IgD-negative memory B cell (primary cell): Measurements from ENCODE around the gene TRAIP. TPM values are rescaled to one million over a fixed set of nuclear protein-coding genes. Genes with fewer than 3 reads are reported as not detected.

Source experiments
- H3K27ac Mint-ChIP-seq, 3 donors: one replicate each; pipeline ENCODE4 v1.8.0; 2020 to 2022; ENCODE audit warnings: mild to moderate bottlenecking in 3 of 3, mixed read lengths in 3 of 3, moderate library complexity in 1 of 3
- H3K27me3 Mint-ChIP-seq: one replicate; pipeline ENCODE4 v1.8.0; 2021; ENCODE audit warnings: mixed read lengths
- H3K36me3 Mint-ChIP-seq: one replicate; pipeline ENCODE4 v1.8.0; 2020; ENCODE audit warnings: mild to moderate bottlenecking, mixed read lengths
- H3K4me1 Mint-ChIP-seq, 3 donors: one replicate each; pipeline ENCODE4 v1.8.0; 2020 to 2022; ENCODE audit warnings: mixed read lengths in 3 of 3, mild to moderate bottlenecking in 1 of 3
- H3K4me3 Mint-ChIP-seq, 4 donors: one replicate each; pipeline ENCODE4 v1.8.0; 2020 to 2022; ENCODE audit warnings: mild to moderate bottlenecking in 4 of 4, mixed read lengths in 4 of 4, moderate library complexity in 3 of 4
- H3K9me3 Mint-ChIP-seq, 3 donors: one replicate each; pipeline ENCODE4 v1.8.0; 2020 to 2021; ENCODE audit warnings: mixed read lengths in 3 of 3, mild to moderate bottlenecking in 1 of 3
- polyA plus RNA-seq: library from polyadenylated mRNA; unstranded; fragments of 300-500 nt; fragmentation: Illumina TruSeq; gene quantifications from one replicate; pipeline ENCODE4 v1.2.3, GENCODE V29; 2021

Gene TRAIP
- polyA plus RNA-seq, 1 donor from 2014 or later = 5.4 TPM

DNA sequence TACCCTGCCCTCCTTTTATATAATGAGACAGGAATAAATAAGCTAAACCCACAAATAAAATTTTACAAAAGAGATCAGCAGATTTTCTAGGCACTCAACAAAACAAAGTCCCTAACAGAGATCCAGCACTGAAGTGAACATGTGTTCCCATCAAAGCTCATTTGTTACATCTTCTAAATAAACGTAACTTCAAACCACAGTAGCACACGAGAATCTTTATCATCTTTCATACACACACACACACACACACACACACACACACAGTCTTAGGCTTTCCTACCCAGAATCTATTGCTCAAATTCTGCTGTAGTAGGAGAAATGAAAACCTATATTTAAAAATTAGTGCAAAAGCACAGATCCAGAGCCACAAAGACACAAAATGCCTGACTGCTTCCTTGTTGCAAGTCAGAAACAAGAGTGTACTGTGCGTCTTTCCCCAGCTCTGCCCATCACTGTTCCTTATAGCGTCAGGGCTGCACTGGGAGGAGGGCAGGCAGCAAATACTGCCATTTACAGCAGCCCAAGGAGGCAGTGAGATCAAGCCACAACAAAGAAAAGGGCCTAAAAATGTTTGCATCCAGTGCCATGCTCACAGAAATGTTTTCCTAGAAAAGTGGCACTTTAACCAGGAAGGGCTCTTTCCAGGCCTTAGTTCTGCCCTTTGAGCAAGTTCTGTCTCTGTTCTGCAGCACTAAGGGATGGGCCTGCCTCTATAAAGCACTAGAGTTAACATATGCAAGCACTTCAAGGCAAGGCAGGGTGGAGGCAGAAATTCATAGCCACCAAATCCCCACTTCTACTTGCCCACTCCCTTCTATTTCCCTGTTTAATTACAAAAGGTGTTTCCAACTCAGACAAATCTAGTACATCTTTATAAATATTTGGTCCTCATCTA, 76.0 kb downstream of the TRAIP start:
- Mint-ChIP-seq H3K27ac (peak overlapping the region in 1 of 3 donors; percentile 78), H3K4me1 (peaks cover 19 to 23% (median 22%) of the 10 kb centered on the region in 3 donors), H3K27me3 (no peaks in the 10 kb centered on the region)

DNA sequence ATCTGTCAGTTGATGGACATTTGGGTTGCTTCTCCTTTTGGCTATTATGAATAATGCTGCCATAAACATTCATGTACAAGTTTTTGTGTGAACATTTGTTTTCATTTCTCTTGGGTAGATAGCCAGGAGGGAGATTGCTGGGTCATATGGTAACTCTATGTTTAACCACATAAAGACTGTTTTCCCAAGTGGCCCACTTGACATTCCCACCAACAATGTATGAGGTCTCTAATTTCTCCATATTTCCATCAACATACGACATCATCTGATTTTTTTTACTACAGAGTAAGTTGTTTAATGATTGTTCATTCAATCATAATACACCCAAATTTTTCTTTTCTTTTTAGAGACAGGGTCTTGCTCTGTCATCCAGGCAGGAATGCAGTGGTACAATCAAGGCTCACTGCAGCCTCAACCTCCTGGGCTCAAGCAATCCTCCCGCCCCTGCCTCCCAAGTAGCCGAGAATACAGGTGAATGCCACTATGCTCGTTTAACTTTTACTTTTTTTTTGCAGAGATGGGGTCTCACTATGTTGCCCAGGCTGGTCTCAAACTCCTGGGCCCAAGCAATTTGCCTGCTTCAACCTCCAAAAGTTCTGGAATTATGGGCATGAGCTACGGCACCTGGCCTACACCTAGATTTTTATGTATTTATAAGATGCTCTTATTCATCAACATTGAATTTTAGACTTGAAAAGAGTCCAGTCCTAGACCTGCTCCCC, 76.8 kb downstream of the TRAIP start:
- Mint-ChIP-seq H3K27ac (no peak overlapping the region), H3K4me3 (no peak overlapping the region), H3K4me1 (peaks cover 17 to 25% (median 24%) of the 10 kb centered on the region in 3 donors), H3K9me3 (no peaks in the 10 kb centered on the region), H3K27me3 (no peaks in the 10 kb centered on the region), H3K36me3 (peaks cover 5% of the 10 kb centered on the region)

More for the DNA sequence above, 76.0 kb downstream of the TRAIP start:
- Mint-ChIP-seq H3K4me3 (peak overlapping the region in 1 of 4 donors; percentile 31), H3K9me3 (no peaks in the 10 kb centered on the region), H3K36me3 (peaks cover 5% of the 10 kb centered on the region)

Other genes starting within 250 kb of the TRAIP start
- gene APEH, start 182.2 kb downstream of the TRAIP start, polyA plus RNA-seq = 84.5 TPM
- 1.3 TPM for gene MST1, start 167.1 kb downstream of the TRAIP start, polyA plus RNA-seq
- 19.7 TPM for gene RNF123, start 167.0 kb downstream of the TRAIP start, polyA plus RNA-seq
- gene AMIGO3, start 136.9 kb downstream of the TRAIP start, polyA plus RNA-seq = 1.5 TPM
- 27.5 TPM for gene GMPPB, start 132.6 kb downstream of the TRAIP start, polyA plus RNA-seq
- 28.7 TPM for gene IP6K1, start 70.0 kb downstream of the TRAIP start, polyA plus RNA-seq
- gene CDHR4, start 56.7 kb downstream of the TRAIP start, polyA plus RNA-seq = not detected
- 35.5 TPM for gene INKA1, start 53.3 kb downstream of the TRAIP start, polyA plus RNA-seq
- 61.5 TPM for gene UBA7, start 42.6 kb downstream of the TRAIP start, polyA plus RNA-seq
- gene CAMKV, start 13.3 kb upstream of the TRAIP start, polyA plus RNA-seq = not detected
- 1.2 TPM for gene MST1R, start 47.3 kb upstream of the TRAIP start, polyA plus RNA-seq
- 12.1 TPM for gene MON1A, start 73.2 kb upstream of the TRAIP start, polyA plus RNA-seq
- 65.1 TPM for gene RBM6, start 83.6 kb upstream of the TRAIP start, polyA plus RNA-seq
- 47.4 TPM for gene RBM5, start 232.4 kb upstream of the TRAIP start, polyA plus RNA-seq